Mesodermal cell (in vitro differentiated cells): ENCODE measurements around the gene TESK2.
"Not testable (repeated sequence)": the region's sequence is repeated elsewhere in the genome, so short reads cannot be mapped to it uniquely, and the experiment has no call there.

Experiments
- H3K27ac ChIP-seq: 2 replicates; pipeline ENCODE4 v1.7.0; 2013; ENCODE audit warnings: mild to moderate bottlenecking, low read depth, low read length, moderate library complexity; ENCODE audit not compliant: severe bottlenecking
- H3K36me3 ChIP-seq: 2 replicates; pipeline ENCODE4 v1.7.1; 2013; ENCODE audit warnings: mild to moderate bottlenecking, low read length, moderate library complexity; ENCODE audit not compliant: control insufficient read depth, insufficient read depth
- H3K4me1 ChIP-seq: one replicate; pipeline ENCODE4 v1.7.1; 2013; ENCODE audit warnings: mild to moderate bottlenecking, low read length; ENCODE audit not compliant: insufficient read depth, control insufficient read depth, poor library complexity, severe bottlenecking
- H3K4me3 ChIP-seq: 2 replicates; pipeline ENCODE4 v1.7.0; 2013; ENCODE audit warnings: low read length, control low read depth, mild to moderate bottlenecking; ENCODE audit not compliant: insufficient read depth, poor library complexity, severe bottlenecking; ENCODE audit errors: extremely low read depth
- H3K9me3 ChIP-seq: 2 replicates; pipeline ENCODE4 v1.7.1; 2013; ENCODE audit warnings: mild to moderate bottlenecking, low read length, moderate library complexity; ENCODE audit not compliant: control insufficient read depth
- WGBS, 2 experiments: methylation state at CpG; one replicate each; pipeline ENCODE4 v1.1.5; 2013; ENCODE audit warnings: missing lambda C conversion rate in 2 of 2; ENCODE audit not compliant: insufficient coverage in 2 of 2; 5-methylcytosine and 5-hydroxymethylcytosine counted together

TESK2 gene

GRCh38 chr1:45375104-45376090 lies 115.6 kb downstream of the TESK2 start:
- H3K9me3 ChIP-seq: no peaks in the 10 kb centered on the region
- no peak overlapping the region for H3K27ac ChIP-seq
- H3K4me3 ChIP-seq: no peak overlapping the region
- no peaks in the 10 kb centered on the region for H3K4me1 ChIP-seq
- 66 to 100% methylated on average over 1 to 3 of the region's 3 CpGs for WGBS, 2 experiments
- no peaks in the 10 kb centered on the region for H3K36me3 ChIP-seq

- H3K4me3 ChIP-seq: no peak overlapping the region
- no peak overlapping the region for H3K27ac ChIP-seq
- no peaks in the 10 kb centered on the region for H3K4me1 ChIP-seq
- no peaks in the 10 kb centered on the region for H3K36me3 ChIP-seq
- no peaks in the 10 kb centered on the region for H3K9me3 ChIP-seq
Observed at GRCh38 chr1:45373573-45373972, 117.4 kb downstream of the TESK2 start.

- H3K9me3 ChIP-seq: no peaks in the 10 kb centered on the region
- H3K36me3 ChIP-seq: no peaks in the 10 kb centered on the region
- no peaks in the 10 kb centered on the region for H3K4me1 ChIP-seq
- no peak overlapping the region for H3K4me3 ChIP-seq
- no peak overlapping the region for H3K27ac ChIP-seq
Observed at GRCh38 chr1:45370575-45370974, 120.4 kb downstream of the TESK2 start.

- no peak overlapping the region for H3K27ac ChIP-seq
- no peaks in the 10 kb centered on the region for H3K4me1 ChIP-seq
- H3K9me3 ChIP-seq: no peaks in the 10 kb centered on the region
- H3K36me3 ChIP-seq: no peaks in the 10 kb centered on the region
- H3K4me3 ChIP-seq: no peak overlapping the region
- 79 to 86% methylated on average over 4 to 5 of the region's 6 CpGs for WGBS, 2 experiments
Observed at GRCh38 chr1:45365051-45365450, 125.9 kb downstream of the TESK2 start.

- WGBS, 2 experiments: 95 to 100% methylated on average over 1 to 2 of the region's 2 CpGs
- H3K27ac ChIP-seq: no peak overlapping the region
- H3K4me3 ChIP-seq: no peak overlapping the region
- H3K9me3 ChIP-seq: no peaks in the 10 kb centered on the region
- H3K36me3 ChIP-seq: no peaks in the 10 kb centered on the region
- H3K4me1 ChIP-seq: no peaks in the 10 kb centered on the region
Observed at GRCh38 chr1:45364294-45364693, 126.7 kb downstream of the TESK2 start.

GRCh38 chr1:45360981-45361380 lies 130.0 kb downstream of the TESK2 start:
- not testable (repeated sequence) for H3K36me3 ChIP-seq, H3K9me3 ChIP-seq, H3K27ac ChIP-seq, H3K4me3 ChIP-seq, H3K4me1 ChIP-seq
- 64 to 70% methylated on average over 4 to 5 of the region's 7 CpGs for WGBS, 2 experiments

GRCh38 chr1:45359882-45360513 lies 131.0 kb downstream of the TESK2 start:
- Histone ChIP-seq H3K27ac (no peak overlapping the region), H3K4me1 (no peaks in the 10 kb centered on the region), H3K36me3 (no peaks in the 10 kb centered on the region), H3K9me3 (no peaks in the 10 kb centered on the region), H3K4me3 (no peak overlapping the region)
- WGBS, 2 experiments: 57 to 58% methylated on average over 5 of the region's 7 CpGs

DNA sequence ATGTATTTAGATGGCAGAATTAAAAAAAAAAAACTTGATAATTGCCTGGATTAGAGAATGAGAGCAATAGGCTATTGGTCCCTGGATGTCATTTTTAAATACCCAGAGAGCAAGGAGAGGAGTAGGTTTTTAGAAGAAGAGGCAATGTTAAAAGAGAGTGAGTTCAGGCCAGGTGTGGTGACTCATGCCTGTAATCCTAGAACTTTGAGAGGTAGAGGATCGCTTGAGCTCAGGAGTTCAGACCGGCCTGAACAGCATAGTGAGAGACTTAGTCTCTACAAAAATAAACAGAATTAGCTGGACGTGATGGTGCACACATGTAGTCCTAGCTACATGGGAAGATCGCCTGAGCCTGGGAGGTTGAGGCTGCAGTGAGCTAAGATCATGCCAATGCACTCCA lies 134.8 kb downstream of the TESK2 start:
- no peaks in the 10 kb centered on the region for H3K4me1 ChIP-seq

GRCh38 chr1:45355683-45356082 lies 135.3 kb downstream of the TESK2 start:
- H3K36me3 ChIP-seq: no peaks in the 10 kb centered on the region
- H3K4me1 ChIP-seq: no peaks in the 10 kb centered on the region
- H3K4me3 ChIP-seq: no peak overlapping the region
- H3K27ac ChIP-seq: no peak overlapping the region
- no peaks in the 10 kb centered on the region for H3K9me3 ChIP-seq
- whole genome bisulfite sequencing, 2 experiments: 82 to 89% methylated on average over 2 of the region's 2 CpGs

More for the DNA sequence above, 134.8 kb downstream of the TESK2 start:
- H3K36me3 ChIP-seq: no peaks in the 10 kb centered on the region
- 71 to 77% methylated on average over 3 to 4 of the region's 4 CpGs for WGBS, 2 experiments
- H3K4me3 ChIP-seq: no peak overlapping the region
- H3K27ac ChIP-seq: no peak overlapping the region
- H3K9me3 ChIP-seq: no peaks in the 10 kb centered on the region

GRCh38 chr1:45354838-45355237 lies 136.1 kb downstream of the TESK2 start:
- Histone ChIP-seq H3K4me1 (no peaks in the 10 kb centered on the region), H3K4me3 (no peak overlapping the region), H3K36me3 (no peaks in the 10 kb centered on the region), H3K27ac (no peak overlapping the region), H3K9me3 (no peaks in the 10 kb centered on the region)
- 81 to 95% methylated on average over 2 of the region's 4 CpGs for WGBS, 2 experiments

DNA sequence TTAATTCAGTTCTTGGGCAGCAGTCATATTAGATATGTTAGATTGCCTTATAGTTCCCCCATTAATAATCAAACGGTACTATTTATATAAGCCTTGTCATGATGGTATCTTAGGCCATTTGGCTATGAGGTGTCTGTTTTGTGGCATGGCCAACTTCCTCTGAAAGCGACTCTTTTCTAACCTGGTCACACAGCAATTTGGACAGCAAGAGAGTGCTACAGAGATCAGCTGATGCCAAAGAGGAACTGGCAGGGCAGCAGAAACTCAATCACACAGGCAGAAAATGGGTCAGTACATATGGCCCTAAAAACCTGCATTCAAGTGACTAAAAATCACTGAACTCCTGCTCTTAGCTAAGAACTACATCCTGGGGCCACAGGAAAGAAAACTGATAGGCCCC lies 137.3 kb downstream of the TESK2 start:
- Histone ChIP-seq H3K9me3 (no peaks in the 10 kb centered on the region), H3K36me3 (no peaks in the 10 kb centered on the region), H3K4me3 (no peak overlapping the region), H3K4me1 (peaks cover 8% of the 10 kb centered on the region), H3K27ac (no peak overlapping the region)
- WGBS, 2 experiments: 94 to 100% methylated on average over 1 of the region's 2 CpGs
